GM12878 (cell line): ENCODE results near the gene SH2D3A. TPM values are rescaled to one million over a fixed set of nuclear protein-coding genes. Genes with fewer than 3 reads are reported as not detected.
A peak's percentile ranks its signal among the peaks of the same experiment; 100 is the strongest.

Experiments
- BMI1 ChIP-seq: fragments of 450-650 bp; IDR thresholded peaks from 2 replicates; pipeline ENCODE4 v1.6.1; 2016; ENCODE audit warnings: mild to moderate bottlenecking, moderate library complexity, borderline replicate concordance
- CHD2 ChIP-seq: IDR thresholded peaks from 2 replicates; pipeline ENCODE4 v1.6.1; 2011; ENCODE audit warnings: low read depth, low read length, improper control_type of control experiment, borderline replicate concordance
- CREM ChIP-seq: IDR thresholded peaks from 2 replicates; pipeline ENCODE4 v1.6.1; 2014; ENCODE audit warnings: antibody characterized with exemption, low read depth
- DPF2 ChIP-seq: fragments of 450-650 bp; IDR thresholded peaks from 2 replicates; pipeline ENCODE4 v1.6.1; 2017; ENCODE audit warnings: mild to moderate bottlenecking
- EED ChIP-seq: sonication (generic); IDR thresholded peaks from 2 replicates; pipeline ENCODE4 v1.6.1; 2016; ENCODE audit warnings: antibody characterized with exemption, low read depth
- ETV6 ChIP-seq, 2 experiments: fragments of 450-650 bp in 1 of 2; IDR thresholded peaks in 1 of 2; conservative IDR thresholded peaks in 1 of 2; 2 replicates each; pipeline ENCODE4 v1.6.1; 2014; ENCODE audit warnings: antibody characterized with exemption in 1 of 2, borderline replicate concordance in 1 of 2, low read depth in 1 of 2, mild to moderate bottlenecking in 1 of 2, moderate library complexity in 1 of 2
- HDAC2 ChIP-seq: fragments of 200-600 bp; sonication (generic); IDR thresholded peaks from 2 replicates; pipeline ENCODE4 v1.6.1; 2017
- LARP7 ChIP-seq: fragments of 450-650 bp; IDR thresholded peaks from 2 replicates; pipeline ENCODE4 v1.6.1; 2017; ENCODE audit warnings: mild to moderate bottlenecking
- MLLT1 ChIP-seq: fragments of 450-650 bp; IDR thresholded peaks from 2 replicates; pipeline ENCODE4 v1.6.1; 2016; ENCODE audit warnings: mild to moderate bottlenecking
- NFYA ChIP-seq: IDR thresholded peaks from 2 replicates; pipeline ENCODE4 v1.6.1; 2011; ENCODE audit warnings: low read depth, mild to moderate bottlenecking, low read length, improper control_type of control experiment, borderline replicate concordance
- NR2C1 ChIP-seq: fragments of 450-650 bp; IDR thresholded peaks from 2 replicates; pipeline ENCODE4 v1.6.1; 2017; ENCODE audit warnings: antibody characterized with exemption, mild to moderate bottlenecking, moderate library complexity
- PAX8 ChIP-seq: fragments of 450-650 bp; IDR thresholded peaks from 2 replicates; pipeline ENCODE4 v1.6.1; 2017; ENCODE audit warnings: mild to moderate bottlenecking, moderate library complexity
- PKNOX1 ChIP-seq: fragments of 450-650 bp; IDR thresholded peaks from 2 replicates; pipeline ENCODE4 v1.6.1; 2016; ENCODE audit warnings: mild to moderate bottlenecking
- PML ChIP-seq: IDR thresholded peaks from 2 replicates; pipeline ENCODE4 v1.6.1; 2012; ENCODE audit warnings: low read length, inconsistent platforms
- POLR2A ChIP-seq: IDR thresholded peaks from 2 replicates; pipeline ENCODE4 v1.6.1; 2011; ENCODE audit warnings: low read depth, mild to moderate bottlenecking, low read length
- RBBP5 ChIP-seq: fragments of 200-600 bp; sonication (generic); conservative IDR thresholded peaks from 2 replicates; pipeline ENCODE4 v1.6.1; 2016
- RELB ChIP-seq: fragments of 450-650 bp; IDR thresholded peaks from 2 replicates; pipeline ENCODE4 v1.6.1; 2017; ENCODE audit warnings: low read depth, mild to moderate bottlenecking, moderate library complexity
- REST ChIP-seq: IDR thresholded peaks from 2 replicates; pipeline ENCODE4 v1.6.1; 2012; ENCODE audit warnings: mild to moderate bottlenecking, low read depth, low read length
- SREBF1 ChIP-seq: IDR thresholded peaks from 2 replicates; pipeline ENCODE4 v1.6.1; 2012; ENCODE audit warnings: mild to moderate bottlenecking, low read length
- TBL1XR1 ChIP-seq: IDR thresholded peaks from 2 replicates; pipeline ENCODE4 v1.6.1; 2012; ENCODE audit warnings: low read depth, low read length, improper control_type of control experiment
- YY1 ChIP-seq: IDR thresholded peaks from 2 replicates; pipeline ENCODE4 v1.6.1; 2011; ENCODE audit warnings: low read depth, mild to moderate bottlenecking, low read length
- ZNF274 ChIP-seq: IDR thresholded peaks from one replicate; pipeline ENCODE4 v1.8.0; 2011; ENCODE audit not compliant: insufficient read length, insufficient read depth
- ZSCAN29 ChIP-seq: fragments of 450-650 bp; IDR thresholded peaks from 2 replicates; pipeline ENCODE4 v1.6.1; 2017; ENCODE audit warnings: mild to moderate bottlenecking, moderate library complexity
- polyA plus RNA-seq, 11 experiments: library from polyadenylated mRNA; depleted of rRNA in 4 of 11; unstranded in 6 of 11; stranded (reverse) in 5 of 11; fragments of >200 nt; fragmentation: Nextera tagmentation in 4 of 11; fragmentation: Illumina TruSeq in 1 of 11; extraction: Ambion mirVana in 4 of 11; extraction: Trizol in 1 of 11; gene quantifications; 1 replicate in 1 of 11; 2 replicates in 10 of 11; pipeline versions ENCODE4 v1.2.1 to v1.2.3, GENCODE V29; 2011 to 2016; ENCODE audit warnings: inconsistent platforms in 2 of 11, missing spikeins in 2 of 11, low read depth in 1 of 11
- total RNA-seq, 4 experiments: library from RNA; depleted of rRNA in 3 of 4; stranded (reverse); fragments of >200 nt in 3 of 4; fragmentation: Illumina TruSeq in 1 of 4; extraction: Trizol in 1 of 4; gene quantifications; 2 replicates each; pipeline versions ENCODE4 v1.2.1 to v1.2.3, GENCODE V29; 2013 to 2021

Gene SH2D3A
- total and polyA plus RNA-seq, 10 of the 15 experiments (the other 5 are each of a cell fraction or from before 2014, with no cell fraction given): 0.77 to 24.4 (median 9.5) TPM

- TF ChIP-seq ETV6 (conservative IDR thresholded peaks at IDR 0.05 in 1 of 2, IDR thresholded peaks at IDR 0.05 in 1 of 2; ENCODE audit: borderline replicate concordance in 1 of 2, low read depth in 1 of 2) (peak in 1 of 2 experiments; percentile 56; a peak in 2 of 4 replicates), PKNOX1 (0 out of 2 replicates have a peak, but pooled peaks have one; percentile 15), TBL1XR1 (0 out of 2 replicates have a peak, but pooled peaks have one; percentile 20), PAX8 (no peak), SREBF1 (no peak), CHD2 (peak; percentile 81), REST (0 out of 2 replicates have a peak, but pooled peaks have one; percentile 14), YY1 (0 out of 2 replicates have a peak, but pooled peaks have one; percentile 13), NFYA (no peak), BMI1 (no peak; the same call in 1 of the 2 replicates), EED (0 out of 2 replicates have a peak, but pooled peaks have one; percentile 11), ZSCAN29 (no peak), NR2C1 (no peak), ZNF274 (no peak), PML (peak; percentile 13; the same call in 1 of the 2 replicates), POLR2A (peak; percentile 59; the same call in 1 of the 2 replicates), HDAC2 (no peak), RBBP5 (no peak), DPF2 (peak; percentile 77; the same call in 1 of the 2 replicates), LARP7 (0 out of 2 replicates have a peak, but pooled peaks have one; percentile 73), CREM (no peak), RELB (peak; percentile 72), MLLT1 (peak; percentile 74; the same call in 1 of the 2 replicates)
Observed at GRCh38 chr19:6801485-6802086, 34.4 kb upstream of the SH2D3A start (continued).
